Activated T-helper 2 cell treated with anti-CD3 and anti-CD28 coated beads, Interferon-gamma antibody, Interleukin-2, Interleukin-4, amounts not matched to agents 10 μg/mL and 5 μg/mL and 100 μg/mL, durations not matched to agents 14 hours and 24 hours and 36 hours (primary cell): ENCODE results near the gene GGACT. TPM values are rescaled to one million over a fixed set of nuclear protein-coding genes. Genes with fewer than 3 reads are reported as not detected.
A peak's percentile ranks its signal among the peaks of the same experiment; 100 is the strongest.
"Not testable (repeated sequence)": the region's sequence is repeated elsewhere in the genome, so short reads cannot be mapped to it uniquely, and the experiment has no call there.

ENCODE experiments used
- DNase-seq: peaks from one replicate; pipeline ENCODE4 v3.0.0; 2021; ENCODE audit warnings: low spot score
- H3K27ac Mint-ChIP-seq: one replicate; pipeline ENCODE4 v1.8.0; 2021; ENCODE audit warnings: mixed read lengths
- H3K27me3 Mint-ChIP-seq: one replicate; pipeline ENCODE4 v1.8.0; 2021; ENCODE audit warnings: low read depth, mixed read lengths
- H3K36me3 Mint-ChIP-seq: one replicate; pipeline ENCODE4 v1.8.0; 2021; ENCODE audit warnings: low read depth, mixed read lengths
- H3K4me1 Mint-ChIP-seq: one replicate; pipeline ENCODE4 v1.8.0; 2021; ENCODE audit warnings: low read depth, mixed read lengths
- H3K4me3 Mint-ChIP-seq: one replicate; pipeline ENCODE4 v1.8.0; 2021; ENCODE audit warnings: low read depth, mild to moderate bottlenecking, moderate library complexity, mixed read lengths
- H3K9me3 Mint-ChIP-seq: one replicate; pipeline ENCODE4 v1.8.0; 2021; ENCODE audit warnings: mixed read lengths
- intact Hi-C: fragments of 100-400 bp; cut with micrococcal nuclease; formaldehyde crosslinking; loops from one replicate; pipeline ENCODE4 v1.15.1; 2023
- total RNA-seq: library from RNA; stranded (reverse); gene quantifications from 2 replicates; pipeline ENCODE4 v1.2.3, GENCODE V29; 2022

The GGACT gene
- total RNA-seq = 5.5 and 7.7 TPM in 2 replicates

GRCh38 chr13:100588331-100589177, at the start of gene GGACT:
TSS of gene GGACT (minus strand) at chr13:100588789. CDS start at chr13:100532591, 56,198 bp downstream.
- peaks cover 5% of the 10 kb centered on the region for H3K9me3 Mint-ChIP-seq
- H3K27ac Mint-ChIP-seq = peak within 1 kb of the TSS; percentile 89
- intact Hi-C loops = loop anchor here (1.0 to 10.0 kb wide), 3 partner anchors 15 to 286 kb away; no protein-coding TSS in a partner anchor
- H3K4me3 Mint-ChIP-seq = peak within 1 kb of the TSS; percentile 78
- DNase-seq = peak; percentile 78
- no peaks in the 10 kb centered on the region for H3K27me3 Mint-ChIP-seq
- peaks cover 7% of the 10 kb centered on the region for H3K36me3 Mint-ChIP-seq
- peaks cover 42% of the 10 kb centered on the region for H3K4me1 Mint-ChIP-seq

- Mint-ChIP-seq H3K36me3 (peaks cover 43% of the 10 kb centered on the region), H3K9me3 (no peaks in the 10 kb centered on the region), H3K4me3 (no peak overlapping the region), H3K4me1 (no peaks in the 10 kb centered on the region), H3K27me3 (no peaks in the 10 kb centered on the region), H3K27ac (no peak overlapping the region)
- intact Hi-C loops = no loop called here
- no peak for DNase-seq
Measured at GRCh38 chr13:100637796-100638195, 49.2 kb upstream of the GGACT start.

GRCh38 chr13:100637380-100637779, 48.8 kb upstream of the GGACT start:
- Mint-ChIP-seq H3K4me3 (no peak overlapping the region), H3K4me1 (no peaks in the 10 kb centered on the region), H3K27ac (no peak overlapping the region), H3K27me3 (no peaks in the 10 kb centered on the region), H3K9me3 (no peaks in the 10 kb centered on the region), H3K36me3 (peaks cover 44% of the 10 kb centered on the region)
- DNase-seq = no peak
- intact Hi-C loops = no loop called here

- no peak for DNase-seq
Measured at GRCh38 chr13:100636441-100636840, 47.9 kb upstream of the GGACT start.

DNA sequence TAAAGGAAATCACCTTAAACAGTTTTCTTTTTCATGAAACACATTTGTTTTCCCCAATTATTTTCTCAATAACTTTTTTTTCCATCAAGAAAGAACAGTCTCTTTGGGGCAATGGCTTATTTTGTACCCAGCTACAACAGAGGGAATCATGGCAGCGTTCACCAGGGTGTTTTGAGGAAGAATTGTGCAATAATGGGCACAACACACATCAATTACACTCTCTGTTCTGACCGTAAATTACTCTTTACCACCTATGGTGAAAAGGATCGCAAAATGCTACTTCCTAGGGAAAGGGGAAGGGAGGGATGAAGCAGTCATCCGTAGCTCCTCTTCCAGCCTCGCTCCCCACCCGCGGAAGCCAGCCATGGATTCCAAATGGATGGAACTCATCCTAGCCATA, 47.4 kb upstream of the GGACT start:
- H3K27ac Mint-ChIP-seq = no peak overlapping the region
- H3K4me1 Mint-ChIP-seq = no peaks in the 10 kb centered on the region
- DNase-seq = no peak
- H3K27me3 Mint-ChIP-seq = no peaks in the 10 kb centered on the region
- no peak overlapping the region for H3K4me3 Mint-ChIP-seq
- peaks cover 36% of the 10 kb centered on the region for H3K36me3 Mint-ChIP-seq
- H3K9me3 Mint-ChIP-seq = no peaks in the 10 kb centered on the region
- intact Hi-C loops = no loop called here

More at GRCh38 chr13:100636441-100636840, 47.9 kb upstream of the GGACT start:
- Mint-ChIP-seq H3K36me3 (peaks cover 40% of the 10 kb centered on the region), H3K27ac (no peak overlapping the region), H3K4me1 (no peaks in the 10 kb centered on the region), H3K9me3 (no peaks in the 10 kb centered on the region), H3K4me3 (no peak overlapping the region), H3K27me3 (no peaks in the 10 kb centered on the region)
- intact Hi-C loops = no loop called here

DNA sequence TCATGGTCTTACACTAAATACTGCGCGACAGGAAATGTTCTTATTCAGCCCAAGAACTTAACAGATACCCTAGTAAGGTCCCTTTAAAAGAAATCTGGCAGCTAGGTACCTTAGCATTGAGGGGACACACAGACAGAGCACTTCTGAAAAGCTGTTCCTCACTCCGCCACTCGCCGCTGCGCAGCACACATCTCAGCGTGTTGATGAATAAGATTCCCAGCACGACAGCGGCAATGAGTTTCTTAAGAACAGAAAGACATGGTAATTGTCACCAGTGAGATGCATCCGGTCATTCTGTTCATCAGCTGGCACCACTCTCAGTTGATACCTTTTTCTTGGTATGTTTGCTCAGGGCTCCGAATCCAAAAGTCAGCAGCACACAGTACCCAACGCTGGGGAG, 46.1 kb upstream of the GGACT start:
- H3K36me3 Mint-ChIP-seq = peaks cover 41% of the 10 kb centered on the region
- no peak for DNase-seq
- H3K4me3 Mint-ChIP-seq = no peak overlapping the region
- no peaks in the 10 kb centered on the region for H3K4me1 Mint-ChIP-seq
- intact Hi-C loops = no loop called here
- no peaks in the 10 kb centered on the region for H3K27me3 Mint-ChIP-seq
- H3K9me3 Mint-ChIP-seq = no peaks in the 10 kb centered on the region
- H3K27ac Mint-ChIP-seq = no peak overlapping the region

GRCh38 chr13:100633461-100633860, 44.9 kb upstream of the GGACT start:
- no peaks in the 10 kb centered on the region for H3K4me1 Mint-ChIP-seq
- no peak for DNase-seq
- intact Hi-C loops = no loop called here
- H3K4me3 Mint-ChIP-seq = no peak overlapping the region
- no peaks in the 10 kb centered on the region for H3K27me3 Mint-ChIP-seq
- H3K36me3 Mint-ChIP-seq = peaks cover 53% of the 10 kb centered on the region
- no peaks in the 10 kb centered on the region for H3K9me3 Mint-ChIP-seq
- no peak overlapping the region for H3K27ac Mint-ChIP-seq

- no peak for DNase-seq
- Mint-ChIP-seq H3K36me3 (peaks cover 57% of the 10 kb centered on the region), H3K27me3 (no peaks in the 10 kb centered on the region), H3K27ac (no peak overlapping the region), H3K4me3 (no peak overlapping the region), H3K4me1 (no peaks in the 10 kb centered on the region), H3K9me3 (no peaks in the 10 kb centered on the region)
- intact Hi-C loops = no loop called here
Measured at GRCh38 chr13:100630555-100630954, 42.0 kb upstream of the GGACT start.

- peaks cover 63% of the 10 kb centered on the region for H3K36me3 Mint-ChIP-seq
- peaks cover 5% of the 10 kb centered on the region for H3K9me3 Mint-ChIP-seq
- no peaks in the 10 kb centered on the region for H3K27me3 Mint-ChIP-seq
- no peak for DNase-seq
- H3K4me3 Mint-ChIP-seq = no peak overlapping the region
- intact Hi-C loops = no loop called here
- no peak overlapping the region for H3K27ac Mint-ChIP-seq
- no peaks in the 10 kb centered on the region for H3K4me1 Mint-ChIP-seq
Measured at GRCh38 chr13:100627120-100627519, 38.5 kb upstream of the GGACT start.

DNA sequence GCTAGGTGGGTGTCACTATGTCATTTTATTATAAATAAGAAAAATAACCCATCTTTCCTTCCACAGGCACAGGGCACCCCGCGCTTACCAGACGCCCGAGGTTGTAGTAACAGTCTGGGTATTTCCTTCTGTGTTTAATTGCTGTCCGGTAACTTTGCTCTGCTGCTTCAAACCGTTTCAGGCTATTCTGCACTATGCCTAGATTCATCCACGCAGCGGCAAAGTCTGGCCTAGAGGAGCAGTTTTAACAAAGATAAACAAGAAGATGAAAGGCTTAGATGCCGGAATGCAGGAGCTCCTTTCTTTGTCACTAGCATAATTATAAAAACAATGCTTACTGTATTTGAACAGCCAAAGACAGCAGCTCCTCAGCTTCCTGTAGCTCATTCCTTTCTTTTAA, 36.9 kb upstream of the GGACT start:
- Mint-ChIP-seq H3K9me3 (peaks cover 14% of the 10 kb centered on the region), H3K36me3 (peaks cover 71% of the 10 kb centered on the region), H3K4me3 (no peak overlapping the region), H3K27me3 (no peaks in the 10 kb centered on the region), H3K4me1 (peaks cover 4% of the 10 kb centered on the region), H3K27ac (no peak overlapping the region)
- intact Hi-C loops = no loop called here
- no peak for DNase-seq

- H3K27ac Mint-ChIP-seq = no peak overlapping the region
- intact Hi-C loops = no loop called here
- H3K9me3 Mint-ChIP-seq = peaks cover 19% of the 10 kb centered on the region
- H3K27me3 Mint-ChIP-seq = no peaks in the 10 kb centered on the region
- peaks cover 51% of the 10 kb centered on the region for H3K36me3 Mint-ChIP-seq
- no peak overlapping the region for H3K4me3 Mint-ChIP-seq
- H3K4me1 Mint-ChIP-seq = peaks cover 12% of the 10 kb centered on the region
- no peak for DNase-seq
Measured at GRCh38 chr13:100620792-100621191, 32.2 kb upstream of the GGACT start.

- H3K27me3 Mint-ChIP-seq = no peaks in the 10 kb centered on the region
- no peak overlapping the region for H3K27ac Mint-ChIP-seq
- DNase-seq = no peak
- H3K9me3 Mint-ChIP-seq = peaks cover 19% of the 10 kb centered on the region
- H3K4me3 Mint-ChIP-seq = no peak overlapping the region
- intact Hi-C loops = no loop called here
- H3K36me3 Mint-ChIP-seq = peaks cover 45% of the 10 kb centered on the region
- H3K4me1 Mint-ChIP-seq = peaks cover 12% of the 10 kb centered on the region
Measured at GRCh38 chr13:100619940-100620339, 31.4 kb upstream of the GGACT start.

- H3K36me3 Mint-ChIP-seq = peaks cover 38% of the 10 kb centered on the region
- DNase-seq, H3K27me3 Mint-ChIP-seq, H3K4me3 Mint-ChIP-seq, intact Hi-C loops, H3K27ac Mint-ChIP-seq: not testable (repeated sequence)
- peaks cover 12% of the 10 kb centered on the region for H3K4me1 Mint-ChIP-seq
- H3K9me3 Mint-ChIP-seq = peaks cover 19% of the 10 kb centered on the region
Measured at GRCh38 chr13:100618897-100619296, 30.3 kb upstream of the GGACT start.
